Stimulated activated CD8-positive, alpha-beta memory T cell treated with anti-CD3 and anti-CD28 coated beads, Interleukin-12 subunit alpha, Interleukin-12 subunit beta, amount 100 ng/mL, for 24 hours (primary cell): ENCODE measurements around the gene CD9.

Experiments
- DNase-seq: peaks from one replicate; pipeline ENCODE4 v3.0.0-alpha.2; 2020; ENCODE audit errors: extremely low read depth

Gene CD9

DNA sequence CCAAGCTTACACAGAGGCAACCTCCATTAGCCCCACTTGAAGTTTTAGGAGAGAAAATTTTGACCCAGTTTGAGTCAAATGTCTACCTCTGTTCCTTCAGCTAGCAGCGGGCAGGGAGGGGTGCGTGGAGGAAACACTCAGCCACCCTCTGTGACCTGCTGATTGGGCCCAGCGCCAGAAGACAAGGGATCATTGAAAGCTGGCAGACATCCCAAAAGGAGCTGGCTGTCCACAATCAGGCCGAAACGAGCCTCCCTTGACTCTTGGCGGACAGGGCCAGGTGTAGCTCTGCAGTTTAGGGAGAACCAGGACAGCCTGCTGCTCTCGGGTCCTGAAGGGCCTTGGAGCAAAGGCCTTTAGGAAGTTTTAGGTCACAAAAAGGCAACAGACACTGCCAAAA is 41.3 kb downstream of the CD9 start:
- DNase-seq = no peak

DNA sequence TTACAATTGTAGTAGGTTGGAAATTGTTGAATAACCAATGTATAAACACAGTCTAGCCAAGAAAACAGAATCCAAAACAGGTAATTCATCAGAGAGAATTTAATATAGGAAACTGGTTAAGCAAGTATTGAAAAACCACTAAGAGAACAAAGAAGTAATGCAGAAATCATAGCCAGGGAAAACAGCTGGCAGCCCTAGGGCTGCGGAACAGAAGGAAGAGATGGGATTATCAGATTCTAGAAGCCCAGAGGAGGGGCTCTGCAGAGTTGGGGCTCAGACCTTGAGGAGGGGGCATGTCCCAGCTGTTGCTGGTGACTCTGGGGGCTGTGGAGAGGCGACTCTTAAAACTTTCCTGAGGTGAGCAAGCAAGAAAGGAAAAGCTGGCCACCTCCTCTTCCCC is 49.4 kb downstream of the CD9 start:
- no peak for DNase-seq

DNA sequence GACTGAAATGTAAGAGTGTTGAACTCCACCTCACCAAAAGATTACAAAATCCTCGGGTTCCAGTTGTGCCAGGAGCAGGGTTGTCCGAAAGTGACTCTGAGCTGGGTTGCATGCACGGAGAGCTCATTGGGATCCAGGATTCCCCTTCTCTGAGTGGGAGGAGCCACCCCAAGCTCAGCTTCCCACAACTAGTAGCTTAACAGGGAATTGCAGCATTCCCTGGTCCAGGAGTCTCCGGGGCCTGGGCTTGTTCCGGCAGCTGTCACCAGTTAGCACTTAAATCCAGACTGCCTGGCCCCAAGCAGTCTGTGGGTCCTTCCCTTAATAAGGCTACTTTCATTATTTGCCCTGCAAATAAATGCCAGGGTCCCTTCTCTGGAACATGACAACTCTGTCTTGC is 50.1 kb downstream of the CD9 start:
- no peak for DNase-seq

DNA sequence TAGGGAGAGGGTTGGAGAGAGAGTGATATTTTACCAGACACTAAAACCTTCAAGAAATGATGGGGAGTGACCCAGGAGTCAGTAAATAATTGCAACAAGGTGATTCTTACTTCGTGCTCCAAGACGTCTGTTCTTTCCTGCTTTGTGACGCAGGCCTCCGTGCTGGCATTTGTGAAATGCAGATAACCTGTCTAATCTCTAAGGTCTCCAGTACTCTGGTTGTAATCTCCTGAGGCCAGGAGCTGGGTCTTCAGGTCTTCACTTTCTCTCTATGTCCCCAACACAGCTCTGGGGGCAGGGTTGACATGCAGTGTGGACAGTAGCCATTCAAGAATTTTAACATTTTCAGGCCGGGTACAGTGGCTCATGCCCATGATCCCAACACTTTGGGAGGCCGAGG is 53.1 kb downstream of the CD9 start:
- no peak for DNase-seq

DNA sequence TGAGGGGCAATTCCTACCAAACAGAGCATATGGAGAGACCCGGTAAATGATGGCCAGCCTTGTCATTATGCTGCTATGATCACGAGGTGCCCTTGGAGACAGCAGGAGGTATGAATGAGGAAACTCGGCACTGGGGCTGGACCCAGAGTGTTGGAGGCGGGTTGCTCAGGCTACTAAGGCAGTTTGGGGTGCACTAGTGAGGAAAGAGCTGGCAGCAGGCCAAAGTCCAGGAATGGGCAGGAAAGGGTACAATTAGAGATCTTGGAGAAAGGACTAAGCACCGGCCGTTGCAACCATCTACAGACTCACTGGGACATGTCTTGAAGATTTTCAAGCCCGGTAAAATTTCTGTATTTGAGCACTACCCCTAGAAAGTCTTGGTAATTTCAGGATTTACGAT is 54.3 kb downstream of the CD9 start:
- no peak for DNase-seq

DNA sequence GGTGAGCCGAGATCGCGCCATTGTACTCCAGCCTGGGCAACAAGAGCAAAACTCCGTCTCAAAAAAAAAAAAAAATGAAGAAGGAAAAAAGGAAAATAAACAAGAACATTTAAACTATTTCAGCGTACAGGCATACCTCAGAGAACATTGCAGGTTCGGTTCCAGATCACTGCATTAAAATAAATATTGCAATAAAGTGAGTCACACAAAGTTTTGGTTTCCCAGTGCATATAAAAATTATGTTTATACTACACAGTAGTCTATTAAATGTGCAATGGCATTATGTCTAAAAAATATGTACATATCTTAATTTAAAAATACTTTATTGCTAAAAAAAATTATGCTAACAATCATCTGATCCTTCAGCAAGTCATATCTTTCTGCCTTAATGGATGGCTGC is 56.8 kb downstream of the CD9 start:
- DNase-seq = no peak

DNA sequence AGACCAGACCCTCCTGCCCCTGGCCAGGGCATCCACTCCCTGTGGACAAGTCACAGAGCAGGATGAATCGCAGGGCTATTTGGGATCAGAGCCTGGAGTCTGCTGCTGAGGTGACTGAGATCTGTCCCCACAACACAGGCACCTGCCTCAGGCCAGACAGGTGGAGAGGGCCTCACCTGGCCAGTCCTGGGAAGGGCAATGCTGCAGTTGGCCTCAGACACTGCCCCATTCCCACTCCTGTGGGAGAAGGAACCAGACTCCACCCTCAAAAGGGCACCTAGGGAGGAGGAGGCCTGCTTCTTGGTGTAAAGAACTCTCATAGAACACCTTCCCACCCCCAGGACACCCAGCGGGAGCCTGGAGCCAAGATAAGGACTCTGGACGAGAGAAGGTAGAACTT is 62.0 kb downstream of the CD9 start:
- DNase-seq = no peak

- no peak for DNase-seq
Measured at GRCh38 chr12:6262623-6263022, 62.4 kb downstream of the CD9 start.

- no peak for DNase-seq
Measured at GRCh38 chr12:6263931-6264330, 63.7 kb downstream of the CD9 start.

GRCh38 chr12:6264402-6265037 is 64.3 kb downstream of the CD9 start:
- DNase-seq = no peak

GRCh38 chr12:6265038-6265405 is 64.8 kb downstream of the CD9 start:
- DNase-seq = no peak

DNA sequence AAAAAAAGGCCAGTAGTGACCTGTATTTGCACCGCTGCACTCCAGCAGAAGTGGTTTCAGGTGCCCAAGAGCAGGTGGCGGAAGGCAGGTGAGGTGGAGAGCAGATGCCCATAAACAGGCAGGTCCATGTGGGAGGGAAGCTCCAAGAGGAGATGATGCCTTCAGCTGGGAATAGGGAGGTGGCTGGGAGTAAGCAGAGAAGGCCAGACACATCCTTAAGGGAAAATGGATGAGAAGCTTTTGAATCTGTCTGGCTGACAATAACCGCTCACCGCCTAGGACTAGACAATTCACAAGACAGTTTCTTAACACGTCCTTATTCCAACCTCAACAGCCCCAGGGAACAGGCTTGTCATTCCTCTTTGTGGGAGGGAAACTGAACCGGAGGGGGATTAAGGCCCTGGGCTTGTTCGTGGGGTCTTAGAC is 66.4 kb downstream of the CD9 start:
- no peak for DNase-seq

GRCh38 chr12:6266971-6267721 is 66.9 kb downstream of the CD9 start:
- DNase-seq = peak; percentile 36

DNA sequence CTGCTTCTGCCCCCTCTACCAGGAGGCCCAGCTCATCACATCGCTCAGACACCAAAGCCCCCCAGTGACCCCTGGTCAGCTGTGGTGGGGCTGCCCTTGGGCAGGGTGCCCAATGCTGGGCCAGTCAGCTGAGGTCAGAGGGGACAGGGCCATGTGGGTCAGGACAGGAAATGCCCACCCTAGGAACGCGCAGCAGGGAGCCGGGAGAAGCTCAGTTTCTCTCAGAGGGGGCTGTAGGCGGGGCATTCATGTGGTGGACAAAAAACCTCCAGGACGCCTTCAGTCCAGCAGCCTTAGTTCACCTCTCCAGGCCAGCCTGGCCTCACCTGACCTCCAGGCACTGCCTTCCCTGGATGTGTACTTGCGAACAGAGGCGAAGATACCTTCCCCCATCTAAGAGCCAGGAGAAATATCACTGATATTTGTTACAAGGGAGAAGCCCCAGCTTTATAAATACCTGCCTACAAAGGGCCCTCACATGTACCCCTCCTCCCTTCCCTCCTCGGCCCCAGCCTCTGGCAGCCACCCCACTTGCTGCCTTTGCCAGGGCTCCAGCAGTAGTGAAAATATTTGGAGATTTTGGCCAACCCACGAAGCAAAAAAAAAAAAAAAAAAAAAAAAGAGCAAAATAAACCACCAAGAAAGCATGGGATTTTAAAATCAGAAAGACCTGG is 68.4 kb downstream of the CD9 start:
- DNase-seq = no peak

DNA sequence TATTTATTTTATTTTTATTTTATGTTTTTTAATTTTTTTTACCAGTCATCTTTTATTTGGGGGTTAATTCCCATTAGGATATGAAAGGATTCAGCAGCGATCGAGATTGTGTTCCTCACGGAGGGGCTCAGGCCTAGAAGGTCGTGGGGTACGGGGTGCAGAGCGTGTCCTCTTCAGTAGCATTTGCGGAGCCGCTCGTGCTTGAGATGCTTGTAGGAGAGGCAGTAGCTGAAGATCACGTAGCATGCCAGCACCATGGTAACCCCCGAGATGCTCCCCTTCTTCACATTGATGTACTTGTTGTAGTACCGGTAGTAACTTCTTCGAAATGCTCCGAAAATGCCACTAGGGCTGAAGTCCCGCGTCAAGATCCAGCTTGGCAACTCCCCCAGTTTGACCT is 69.8 kb downstream of the CD9 start:
- no peak for DNase-seq

- DNase-seq = no peak
Measured at GRCh38 chr12:6271281-6271680, 71.1 kb downstream of the CD9 start.

DNA sequence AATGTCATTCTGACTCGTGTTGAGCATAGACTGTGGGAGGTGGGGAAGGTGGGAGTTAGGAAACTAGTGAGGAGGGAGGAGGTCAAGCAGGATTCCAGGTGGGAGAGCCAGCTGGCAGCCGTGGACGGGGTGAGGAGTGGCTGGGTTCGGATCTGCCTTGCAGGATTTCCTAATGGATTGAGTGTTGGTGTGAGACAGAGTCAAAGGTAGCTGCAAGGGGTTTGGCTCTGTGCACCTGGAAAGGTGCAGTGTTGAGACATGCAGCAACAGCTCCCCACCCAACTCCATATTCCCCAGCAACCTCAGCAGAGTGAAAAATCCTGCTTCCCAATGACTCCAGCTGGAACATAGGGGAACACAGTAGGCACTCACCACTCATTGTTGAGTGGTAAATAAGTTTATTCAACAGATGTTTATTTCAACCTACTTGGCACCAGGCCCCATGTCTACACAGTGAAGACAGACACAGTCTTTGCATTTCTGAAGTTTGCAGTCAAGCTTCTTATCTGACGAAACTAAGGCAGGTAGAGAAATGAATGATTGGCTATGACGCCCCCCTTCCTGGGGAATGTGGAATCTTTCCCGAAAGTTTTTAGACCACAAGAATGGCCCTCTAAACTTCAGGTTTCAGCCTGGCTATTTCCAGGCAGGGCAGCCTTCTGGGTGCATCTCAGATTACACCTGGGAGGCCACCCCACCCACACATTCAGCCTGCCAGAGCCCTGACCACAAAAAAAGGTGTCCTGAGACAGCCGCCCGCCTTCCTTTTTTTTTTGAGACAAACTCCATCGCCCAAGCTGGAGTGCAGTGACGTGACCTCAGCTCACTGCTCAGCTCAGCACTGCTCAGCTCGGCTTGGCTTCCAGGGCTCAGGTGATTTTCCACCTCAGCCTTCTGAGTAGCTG is 72.4 kb downstream of the CD9 start:
- no peak for DNase-seq

DNA sequence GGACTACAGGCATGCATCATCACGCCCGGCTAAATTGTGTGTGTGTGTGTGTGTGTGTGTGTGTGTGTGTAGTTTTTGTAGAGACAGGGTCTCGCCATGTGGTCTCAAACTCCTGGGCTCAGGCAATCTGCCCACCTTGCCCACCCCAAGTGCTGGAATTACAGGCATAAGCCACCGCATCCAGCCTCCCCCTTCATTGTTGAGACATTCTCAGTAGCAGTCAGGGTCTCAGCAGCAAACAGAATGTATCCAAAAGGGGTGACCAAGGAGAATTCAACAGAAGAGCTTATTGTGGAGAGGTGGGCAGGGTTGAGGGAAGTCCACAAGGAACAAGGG is 73.0 kb downstream of the CD9 start:
- no peak for DNase-seq

DNA sequence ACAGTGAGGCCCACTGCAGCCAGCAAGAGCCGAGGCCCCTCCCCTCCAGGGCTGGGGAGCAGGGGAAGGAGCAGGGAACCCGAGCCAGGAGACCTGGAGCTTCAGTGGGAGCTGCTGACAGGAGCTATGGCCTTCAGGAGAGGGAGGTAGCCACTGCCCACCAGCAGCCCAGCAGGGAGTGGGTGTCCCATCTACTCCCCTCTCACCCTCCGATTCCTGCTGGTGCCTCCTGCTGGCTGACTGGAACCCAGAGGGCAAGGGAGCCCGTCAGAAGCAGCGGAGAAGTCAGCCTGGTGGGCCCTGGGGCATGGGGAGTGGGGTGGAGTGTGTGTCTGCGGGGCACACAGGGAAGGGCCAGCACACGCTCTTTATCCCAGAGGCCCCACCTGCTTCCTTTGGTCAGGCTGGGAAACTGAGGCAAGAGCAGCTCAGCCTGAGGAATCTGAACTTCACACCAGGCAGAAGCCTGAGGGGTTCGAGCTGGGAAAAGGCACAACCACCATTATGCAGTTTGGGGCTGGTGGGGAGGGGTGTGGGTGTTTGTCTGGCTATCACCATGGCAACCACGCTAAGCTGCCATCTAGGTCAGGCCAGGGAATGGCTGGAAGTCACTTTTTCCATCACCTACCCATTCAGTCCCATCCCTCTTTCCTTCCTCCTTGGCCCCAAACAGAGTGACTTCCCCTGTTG is 73.5 kb downstream of the CD9 start:
- DNase-seq = no peak

DNA sequence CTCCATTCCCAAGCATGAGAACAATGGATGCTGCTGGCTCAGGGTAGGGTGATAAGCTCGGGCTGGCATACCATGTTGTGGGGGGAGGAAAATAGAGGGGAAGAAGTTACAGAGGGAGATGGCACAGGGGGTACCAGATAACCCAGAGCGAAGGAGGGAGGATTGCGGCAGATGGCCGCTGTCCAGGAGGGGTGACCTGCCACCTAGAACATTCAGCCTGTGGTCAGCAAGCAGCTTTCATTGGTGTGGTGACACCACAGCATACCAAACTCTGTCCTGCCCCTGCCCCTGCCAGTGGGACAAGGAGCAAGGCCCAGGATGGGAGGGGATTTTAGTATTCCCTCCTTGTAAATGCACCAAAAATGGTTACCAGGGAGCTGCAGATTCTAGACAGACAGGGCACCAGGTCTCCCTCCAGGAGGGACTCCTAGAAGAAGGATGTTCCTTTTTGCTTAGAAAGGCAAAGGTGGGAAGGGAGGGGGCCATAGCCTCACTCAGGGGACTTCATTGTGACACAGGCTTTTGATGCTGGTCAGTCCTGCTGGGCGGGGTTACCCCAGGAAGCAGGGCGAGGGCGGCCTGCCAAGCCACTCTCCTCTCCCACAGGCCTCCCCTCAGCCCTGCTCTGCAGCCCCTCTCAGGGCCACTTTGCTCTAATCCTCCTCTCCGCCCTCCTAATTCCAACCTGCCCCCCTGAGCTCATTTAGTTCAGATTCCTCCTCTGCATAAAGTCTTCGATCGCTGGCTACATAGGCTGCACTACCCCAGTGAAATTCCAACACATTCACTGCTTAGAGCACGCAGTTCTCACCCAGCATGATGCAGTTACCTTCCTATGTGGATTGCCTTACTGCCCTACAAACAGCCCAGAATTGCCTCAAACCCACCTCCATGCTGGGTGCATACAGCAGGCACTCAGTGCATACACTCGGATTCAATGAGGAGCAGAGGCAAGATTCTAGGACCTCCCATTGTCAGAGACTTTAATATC is 74.3 kb downstream of the CD9 start:
- no peak for DNase-seq
